Astrocyte of the cerebellum (primary cell): Measurements from ENCODE around the gene ARHGAP42.
A peak's percentile ranks its signal among the peaks of the same experiment; 100 is the strongest.

Source experiments
- DNase-seq: peaks from one replicate; pipeline ENCODE4 v3.0.0-alpha.2; 2011; ENCODE audit warnings: low read depth
- H3K4me3 ChIP-seq: 2 replicates; pipeline ENCODE4 v1.5.1; 2011; ENCODE audit warnings: mild to moderate bottlenecking, low read depth, low read length, moderate library complexity
- in situ Hi-C: cut with HindIII; loops from 2 replicates; pipeline ENCODE4 v1.10.0; 2017; ENCODE audit warnings: low sequenced_read_pairs
- TF ChIP-seq, protein P1 (sequence below): IDR thresholded peaks from 2 replicates; pipeline ENCODE4 v1.5.1; 2012; ENCODE audit warnings: low read length, low read depth, moderate library complexity, mild to moderate bottlenecking; ENCODE audit errors: missing control alignments

Gene ARHGAP42

DNA sequence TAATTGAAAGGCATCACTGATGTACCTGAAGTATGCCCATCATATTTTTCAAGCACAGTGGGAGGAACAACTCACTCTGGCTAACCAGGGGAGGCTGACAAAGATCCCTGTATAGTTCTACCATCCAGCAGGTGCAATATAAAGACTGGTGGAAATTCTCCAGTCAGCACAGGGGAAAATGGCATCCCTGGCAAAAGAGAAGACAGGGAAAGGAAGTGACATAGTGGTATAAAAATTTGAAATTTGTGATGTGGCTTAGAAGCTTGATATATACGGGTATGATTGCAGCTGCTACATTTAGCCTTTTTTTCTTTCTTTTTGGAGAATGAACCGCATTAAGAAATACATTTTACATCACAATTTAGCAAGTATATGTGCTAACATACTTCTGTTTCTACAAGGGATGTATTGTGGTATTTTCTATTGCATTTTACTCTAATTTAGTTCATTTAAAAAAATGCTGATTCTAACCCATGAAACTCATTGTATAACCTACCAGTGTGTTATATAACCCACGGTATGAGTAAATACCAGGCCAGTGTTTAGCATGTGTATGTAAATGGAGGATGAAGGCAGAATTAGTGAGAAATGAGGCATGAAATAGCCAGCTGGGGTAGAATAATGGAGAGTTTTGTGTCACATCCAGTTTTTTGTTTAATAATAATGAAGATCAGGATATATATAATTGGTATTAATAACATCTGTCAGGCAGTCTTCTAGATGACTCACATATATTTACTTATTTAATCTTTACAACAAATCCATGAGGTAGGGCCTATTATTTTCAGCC, 186.1 kb downstream of the ARHGAP42 start:
- TF ChIP-seq, protein P1, sequence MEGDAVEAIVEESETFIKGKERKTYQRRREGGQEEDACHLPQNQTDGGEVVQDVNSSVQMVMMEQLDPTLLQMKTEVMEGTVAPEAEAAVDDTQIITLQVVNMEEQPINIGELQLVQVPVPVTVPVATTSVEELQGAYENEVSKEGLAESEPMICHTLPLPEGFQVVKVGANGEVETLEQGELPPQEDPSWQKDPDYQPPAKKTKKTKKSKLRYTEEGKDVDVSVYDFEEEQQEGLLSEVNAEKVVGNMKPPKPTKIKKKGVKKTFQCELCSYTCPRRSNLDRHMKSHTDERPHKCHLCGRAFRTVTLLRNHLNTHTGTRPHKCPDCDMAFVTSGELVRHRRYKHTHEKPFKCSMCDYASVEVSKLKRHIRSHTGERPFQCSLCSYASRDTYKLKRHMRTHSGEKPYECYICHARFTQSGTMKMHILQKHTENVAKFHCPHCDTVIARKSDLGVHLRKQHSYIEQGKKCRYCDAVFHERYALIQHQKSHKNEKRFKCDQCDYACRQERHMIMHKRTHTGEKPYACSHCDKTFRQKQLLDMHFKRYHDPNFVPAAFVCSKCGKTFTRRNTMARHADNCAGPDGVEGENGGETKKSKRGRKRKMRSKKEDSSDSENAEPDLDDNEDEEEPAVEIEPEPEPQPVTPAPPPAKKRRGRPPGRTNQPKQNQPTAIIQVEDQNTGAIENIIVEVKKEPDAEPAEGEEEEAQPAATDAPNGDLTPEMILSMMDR = no peak
- no peak for DNase-seq
- in situ Hi-C loops = no loop called here
- H3K4me3 ChIP-seq = no peak overlapping the region

DNA sequence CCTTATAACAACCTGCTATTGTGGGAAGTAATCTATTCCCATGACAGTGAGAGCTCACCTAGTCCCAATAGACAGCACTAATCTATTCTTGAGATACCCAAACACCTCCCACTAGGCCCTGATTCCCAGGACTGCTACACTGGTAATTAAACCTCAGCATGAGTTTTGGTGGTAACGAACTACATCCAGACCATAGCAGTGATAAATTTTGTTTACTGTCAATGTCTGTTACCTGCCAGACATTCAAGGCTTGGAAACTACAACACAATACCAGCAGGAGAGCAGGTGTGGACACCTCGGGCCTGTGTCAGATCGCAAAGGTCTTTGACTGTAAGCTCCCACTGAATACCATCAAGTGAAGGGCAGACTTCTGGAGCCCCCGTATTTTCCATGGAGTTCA, 187.1 kb downstream of the ARHGAP42 start:
- TF ChIP-seq, protein P1 = no peak
- in situ Hi-C loops = no loop called here
- DNase-seq = no peak

GRCh38 chr11:100875521-100875869, 188.4 kb downstream of the ARHGAP42 start:
- TF ChIP-seq, protein P1 = no peak
- in situ Hi-C loops = no loop called here
- DNase-seq = no peak
- H3K4me3 ChIP-seq = no peak overlapping the region

More for the DNA sequence above, 187.1 kb downstream of the ARHGAP42 start:
- H3K4me3 ChIP-seq = no peak overlapping the region

- peak; percentile 97 for DNase-seq
- in situ Hi-C loops = no loop called here
- TF ChIP-seq, protein P1 = no peak
- no peak overlapping the region for H3K4me3 ChIP-seq
Observed at GRCh38 chr11:100876815-100877520, 189.9 kb downstream of the ARHGAP42 start.

DNA sequence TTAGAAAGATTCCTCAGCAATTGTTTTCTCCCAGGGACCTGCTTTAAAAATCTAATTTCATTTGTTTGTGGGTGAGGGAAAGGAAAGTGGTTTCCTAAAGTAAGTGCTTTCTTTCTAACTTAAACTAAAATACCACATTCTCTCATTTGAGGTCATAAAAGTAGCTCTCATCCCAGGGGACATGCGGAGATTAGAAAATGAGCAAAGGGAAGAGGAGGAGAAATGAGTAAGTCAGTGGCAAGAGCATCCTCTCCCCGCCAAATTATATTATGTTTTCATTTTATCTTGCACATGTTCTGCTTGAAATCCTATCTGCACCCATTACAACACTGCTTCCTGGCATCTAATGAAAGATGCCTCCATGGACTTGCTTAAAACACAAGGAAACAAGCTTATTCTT, 191.4 kb downstream of the ARHGAP42 start:
- no peak for DNase-seq

GRCh38 chr11:100882957-100883356, 195.9 kb downstream of the ARHGAP42 start:
- in situ Hi-C loops = no loop called here
- no peak for DNase-seq
- TF ChIP-seq, protein P1 = no peak
- no peak overlapping the region for H3K4me3 ChIP-seq

More for the DNA sequence above, 191.4 kb downstream of the ARHGAP42 start:
- H3K4me3 ChIP-seq = no peak overlapping the region
- TF ChIP-seq, protein P1 = no peak
- in situ Hi-C loops = no loop called here
